ENCODE results near the gene CXCR1.

GRCh38 chr2:218152777-218153176 is 14.0 kb downstream of the CXCR1 start:
- TF ChIP-seq CTCF (IDR thresholded peaks at IDR 0.05; ENCODE audit: low read length) (no peak), EZH2 (IDR thresholded peaks at IDR 0.05; ENCODE audit: borderline replicate concordance, low read length) (no peak)

Data from OCI-LY1 (cell line).